ENCODE results near the gene OGFOD2.

- TF ChIP-seq THAP7 (CRISPR knock-in tag; IDR thresholded peaks at IDR 0.05) (no peak), GATAD2A (IDR thresholded peaks at IDR 0.05) (no peak)
Measured at GRCh38 chr12:122992386-122992785, 17.3 kb downstream of the OGFOD2 start.

All from K562 (cell line).